ENCODE results near the gene RGMA. TPM values are rescaled to one million over a fixed set of nuclear protein-coding genes. Genes with fewer than 3 reads are reported as not detected.

RGMA gene
- total and polyA plus RNA-seq, 2 of the 8 experiments (the other 6 are each of a cell fraction or from before 2014, with no cell fraction given): 19.9 to 39.8 TPM

DNA sequence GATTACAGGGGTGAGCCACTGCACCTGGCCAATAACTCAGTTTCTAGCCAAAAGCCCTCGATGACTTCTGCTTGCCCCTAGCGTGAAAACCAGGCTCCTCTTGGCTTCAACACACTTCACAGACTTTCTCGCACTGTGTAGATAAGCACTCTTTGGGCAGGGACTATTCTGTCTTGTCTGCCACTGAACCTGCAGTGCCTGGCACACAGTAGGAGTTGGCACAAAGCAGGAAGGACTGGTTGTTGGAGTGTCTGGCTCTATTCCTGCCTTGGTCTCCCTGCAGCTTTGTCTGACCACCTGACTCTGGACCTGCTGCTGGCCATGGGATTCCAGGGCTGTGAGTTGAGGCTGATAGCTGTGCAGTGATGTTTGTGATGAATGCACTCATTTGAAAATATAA is 46.4 kb upstream of the RGMA start (continued):
- TF ChIP-seq, protein P1, sequence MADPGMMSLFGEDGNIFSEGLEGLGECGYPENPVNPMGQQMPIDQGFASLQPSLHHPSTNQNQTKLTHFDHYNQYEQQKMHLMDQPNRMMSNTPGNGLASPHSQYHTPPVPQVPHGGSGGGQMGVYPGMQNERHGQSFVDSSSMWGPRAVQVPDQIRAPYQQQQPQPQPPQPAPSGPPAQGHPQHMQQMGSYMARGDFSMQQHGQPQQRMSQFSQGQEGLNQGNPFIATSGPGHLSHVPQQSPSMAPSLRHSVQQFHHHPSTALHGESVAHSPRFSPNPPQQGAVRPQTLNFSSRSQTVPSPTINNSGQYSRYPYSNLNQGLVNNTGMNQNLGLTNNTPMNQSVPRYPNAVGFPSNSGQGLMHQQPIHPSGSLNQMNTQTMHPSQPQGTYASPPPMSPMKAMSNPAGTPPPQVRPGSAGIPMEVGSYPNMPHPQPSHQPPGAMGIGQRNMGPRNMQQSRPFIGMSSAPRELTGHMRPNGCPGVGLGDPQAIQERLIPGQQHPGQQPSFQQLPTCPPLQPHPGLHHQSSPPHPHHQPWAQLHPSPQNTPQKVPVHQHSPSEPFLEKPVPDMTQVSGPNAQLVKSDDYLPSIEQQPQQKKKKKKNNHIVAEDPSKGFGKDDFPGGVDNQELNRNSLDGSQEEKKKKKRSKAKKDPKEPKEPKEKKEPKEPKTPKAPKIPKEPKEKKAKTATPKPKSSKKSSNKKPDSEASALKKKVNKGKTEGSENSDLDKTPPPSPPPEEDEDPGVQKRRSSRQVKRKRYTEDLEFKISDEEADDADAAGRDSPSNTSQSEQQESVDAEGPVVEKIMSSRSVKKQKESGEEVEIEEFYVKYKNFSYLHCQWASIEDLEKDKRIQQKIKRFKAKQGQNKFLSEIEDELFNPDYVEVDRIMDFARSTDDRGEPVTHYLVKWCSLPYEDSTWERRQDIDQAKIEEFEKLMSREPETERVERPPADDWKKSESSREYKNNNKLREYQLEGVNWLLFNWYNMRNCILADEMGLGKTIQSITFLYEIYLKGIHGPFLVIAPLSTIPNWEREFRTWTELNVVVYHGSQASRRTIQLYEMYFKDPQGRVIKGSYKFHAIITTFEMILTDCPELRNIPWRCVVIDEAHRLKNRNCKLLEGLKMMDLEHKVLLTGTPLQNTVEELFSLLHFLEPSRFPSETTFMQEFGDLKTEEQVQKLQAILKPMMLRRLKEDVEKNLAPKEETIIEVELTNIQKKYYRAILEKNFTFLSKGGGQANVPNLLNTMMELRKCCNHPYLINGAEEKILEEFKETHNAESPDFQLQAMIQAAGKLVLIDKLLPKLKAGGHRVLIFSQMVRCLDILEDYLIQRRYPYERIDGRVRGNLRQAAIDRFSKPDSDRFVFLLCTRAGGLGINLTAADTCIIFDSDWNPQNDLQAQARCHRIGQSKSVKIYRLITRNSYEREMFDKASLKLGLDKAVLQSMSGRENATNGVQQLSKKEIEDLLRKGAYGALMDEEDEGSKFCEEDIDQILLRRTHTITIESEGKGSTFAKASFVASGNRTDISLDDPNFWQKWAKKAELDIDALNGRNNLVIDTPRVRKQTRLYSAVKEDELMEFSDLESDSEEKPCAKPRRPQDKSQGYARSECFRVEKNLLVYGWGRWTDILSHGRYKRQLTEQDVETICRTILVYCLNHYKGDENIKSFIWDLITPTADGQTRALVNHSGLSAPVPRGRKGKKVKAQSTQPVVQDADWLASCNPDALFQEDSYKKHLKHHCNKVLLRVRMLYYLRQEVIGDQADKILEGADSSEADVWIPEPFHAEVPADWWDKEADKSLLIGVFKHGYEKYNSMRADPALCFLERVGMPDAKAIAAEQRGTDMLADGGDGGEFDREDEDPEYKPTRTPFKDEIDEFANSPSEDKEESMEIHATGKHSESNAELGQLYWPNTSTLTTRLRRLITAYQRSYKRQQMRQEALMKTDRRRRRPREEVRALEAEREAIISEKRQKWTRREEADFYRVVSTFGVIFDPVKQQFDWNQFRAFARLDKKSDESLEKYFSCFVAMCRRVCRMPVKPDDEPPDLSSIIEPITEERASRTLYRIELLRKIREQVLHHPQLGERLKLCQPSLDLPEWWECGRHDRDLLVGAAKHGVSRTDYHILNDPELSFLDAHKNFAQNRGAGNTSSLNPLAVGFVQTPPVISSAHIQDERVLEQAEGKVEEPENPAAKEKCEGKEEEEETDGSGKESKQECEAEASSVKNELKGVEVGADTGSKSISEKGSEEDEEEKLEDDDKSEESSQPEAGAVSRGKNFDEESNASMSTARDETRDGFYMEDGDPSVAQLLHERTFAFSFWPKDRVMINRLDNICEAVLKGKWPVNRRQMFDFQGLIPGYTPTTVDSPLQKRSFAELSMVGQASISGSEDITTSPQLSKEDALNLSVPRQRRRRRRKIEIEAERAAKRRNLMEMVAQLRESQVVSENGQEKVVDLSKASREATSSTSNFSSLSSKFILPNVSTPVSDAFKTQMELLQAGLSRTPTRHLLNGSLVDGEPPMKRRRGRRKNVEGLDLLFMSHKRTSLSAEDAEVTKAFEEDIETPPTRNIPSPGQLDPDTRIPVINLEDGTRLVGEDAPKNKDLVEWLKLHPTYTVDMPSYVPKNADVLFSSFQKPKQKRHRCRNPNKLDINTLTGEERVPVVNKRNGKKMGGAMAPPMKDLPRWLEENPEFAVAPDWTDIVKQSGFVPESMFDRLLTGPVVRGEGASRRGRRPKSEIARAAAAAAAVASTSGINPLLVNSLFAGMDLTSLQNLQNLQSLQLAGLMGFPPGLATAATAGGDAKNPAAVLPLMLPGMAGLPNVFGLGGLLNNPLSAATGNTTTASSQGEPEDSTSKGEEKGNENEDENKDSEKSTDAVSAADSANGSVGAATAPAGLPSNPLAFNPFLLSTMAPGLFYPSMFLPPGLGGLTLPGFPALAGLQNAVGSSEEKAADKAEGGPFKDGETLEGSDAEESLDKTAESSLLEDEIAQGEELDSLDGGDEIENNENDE (IDR thresholded peaks at IDR 0.05; ENCODE audit: insufficient replicate concordance, low read length): no peak
- no peak for TF ChIP-seq HDAC2 (IDR thresholded peaks at IDR 0.05; ENCODE audit: borderline replicate concordance in 1 of 2, low read depth in 2 of 2, low read length in 2 of 2)
- TF ChIP-seq, protein P2, sequence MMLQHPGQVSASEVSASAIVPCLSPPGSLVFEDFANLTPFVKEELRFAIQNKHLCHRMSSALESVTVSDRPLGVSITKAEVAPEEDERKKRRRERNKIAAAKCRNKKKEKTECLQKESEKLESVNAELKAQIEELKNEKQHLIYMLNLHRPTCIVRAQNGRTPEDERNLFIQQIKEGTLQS (IDR thresholded peaks at IDR 0.05; ENCODE audit: insufficient read depth, low read depth, low read length): no peak
- TF ChIP-seq KDM4A (IDR thresholded peaks at IDR 0.05; ENCODE audit: low read depth, low read length, severe bottlenecking): no peak
- TF ChIP-seq CBX8 (IDR thresholded peaks at IDR 0.05; ENCODE audit: borderline replicate concordance, low read depth, low read length): no peak
- TF ChIP-seq YY1 (IDR thresholded peaks at IDR 0.05; ENCODE audit: low read depth, low read length): no peak
- TF ChIP-seq FOSL1 (IDR thresholded peaks at IDR 0.05; ENCODE audit: insufficient read depth, low read depth, low read length): no peak
- TF ChIP-seq TAF1 (IDR thresholded peaks at IDR 0.05; ENCODE audit: low read depth, low read length): no peak
- TF ChIP-seq SIX5 (IDR thresholded peaks at IDR 0.05; ENCODE audit: low read depth, low read length): no peak
- no peak for TF ChIP-seq JUN (IDR thresholded peaks at IDR 0.05; ENCODE audit: low read depth, low read length)
- no peak for TF ChIP-seq PHF8 (conservative IDR thresholded peaks at IDR 0.05; ENCODE audit: low read depth, low read length)

Measured in H1 (cell line).